ENCODE results near the gene SH2D6. TPM values are rescaled to one million over a fixed set of nuclear protein-coding genes. Genes with fewer than 3 reads are reported as not detected.
"Not testable (repeated sequence)": the region's sequence is repeated elsewhere in the genome, so short reads cannot be mapped to it uniquely, and the experiment has no call there.

The SH2D6 gene
- total RNA-seq, 2 donors from 2014 or later, result 1.6 to 9.2 TPM

DNA sequence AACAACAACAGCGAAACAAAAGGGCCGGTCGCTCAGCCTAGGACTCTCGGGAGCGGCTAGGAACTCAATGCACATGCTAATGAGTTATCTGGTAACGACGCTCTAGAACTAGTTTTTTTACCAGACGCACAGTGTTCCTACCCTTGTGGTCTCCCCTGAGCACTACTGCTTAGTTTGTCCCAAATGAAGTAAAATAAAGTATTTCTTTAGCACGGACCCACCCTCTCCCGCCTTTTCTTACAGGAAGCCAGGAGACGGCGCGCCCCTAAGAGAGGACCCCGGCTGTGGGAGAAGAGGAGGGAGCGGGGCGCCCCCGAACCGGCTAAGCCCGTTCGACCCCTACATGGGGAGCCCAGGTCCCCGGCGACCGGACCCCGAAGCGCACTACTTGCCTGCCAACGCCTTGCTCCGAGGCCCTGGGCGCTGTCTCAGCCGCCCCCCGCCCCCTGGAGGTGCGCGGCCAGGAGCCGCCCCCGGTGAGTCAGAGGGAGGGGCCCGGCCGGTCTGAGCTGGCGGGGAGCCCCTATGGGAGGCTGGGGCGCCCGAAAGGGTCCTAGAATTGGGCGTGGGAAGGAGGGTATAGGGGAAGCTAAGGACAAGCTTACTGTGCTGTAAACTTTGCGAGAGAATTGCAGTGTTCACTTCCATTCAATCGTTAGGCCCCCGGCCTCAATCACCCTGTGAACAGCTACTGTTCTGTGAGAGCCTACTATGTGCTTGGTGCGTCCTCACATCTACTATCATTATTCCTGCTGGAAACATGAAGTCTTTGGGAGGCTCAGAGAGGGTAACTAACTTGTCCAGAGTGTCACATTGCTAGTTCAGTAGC lies 4.7 kb upstream of the SH2D6 start:
- intact Hi-C loops (cut with DNase I), result no loop called here
- peak; percentile 75 for DNase-seq
- Histone ChIP-seq H3K9me3 (no peaks in the 10 kb centered on the region), H3K4me1 (peaks cover 20% of the 10 kb centered on the region), H3K36me3 (no peaks in the 10 kb centered on the region), H3K27me3 (no peaks in the 10 kb centered on the region), H3K9ac (ENCODE audit: low read depth in 2 of 2, low read length in 2 of 2) (peak overlapping the region; percentile 52 to 71), H3K4me3 (peak overlapping the region; percentile 39), H3K27ac (peak overlapping the region; percentile 73)
- TF ChIP-seq, protein P1, sequence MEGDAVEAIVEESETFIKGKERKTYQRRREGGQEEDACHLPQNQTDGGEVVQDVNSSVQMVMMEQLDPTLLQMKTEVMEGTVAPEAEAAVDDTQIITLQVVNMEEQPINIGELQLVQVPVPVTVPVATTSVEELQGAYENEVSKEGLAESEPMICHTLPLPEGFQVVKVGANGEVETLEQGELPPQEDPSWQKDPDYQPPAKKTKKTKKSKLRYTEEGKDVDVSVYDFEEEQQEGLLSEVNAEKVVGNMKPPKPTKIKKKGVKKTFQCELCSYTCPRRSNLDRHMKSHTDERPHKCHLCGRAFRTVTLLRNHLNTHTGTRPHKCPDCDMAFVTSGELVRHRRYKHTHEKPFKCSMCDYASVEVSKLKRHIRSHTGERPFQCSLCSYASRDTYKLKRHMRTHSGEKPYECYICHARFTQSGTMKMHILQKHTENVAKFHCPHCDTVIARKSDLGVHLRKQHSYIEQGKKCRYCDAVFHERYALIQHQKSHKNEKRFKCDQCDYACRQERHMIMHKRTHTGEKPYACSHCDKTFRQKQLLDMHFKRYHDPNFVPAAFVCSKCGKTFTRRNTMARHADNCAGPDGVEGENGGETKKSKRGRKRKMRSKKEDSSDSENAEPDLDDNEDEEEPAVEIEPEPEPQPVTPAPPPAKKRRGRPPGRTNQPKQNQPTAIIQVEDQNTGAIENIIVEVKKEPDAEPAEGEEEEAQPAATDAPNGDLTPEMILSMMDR (IDR thresholded peaks at IDR 0.05), result no peak

DNA sequence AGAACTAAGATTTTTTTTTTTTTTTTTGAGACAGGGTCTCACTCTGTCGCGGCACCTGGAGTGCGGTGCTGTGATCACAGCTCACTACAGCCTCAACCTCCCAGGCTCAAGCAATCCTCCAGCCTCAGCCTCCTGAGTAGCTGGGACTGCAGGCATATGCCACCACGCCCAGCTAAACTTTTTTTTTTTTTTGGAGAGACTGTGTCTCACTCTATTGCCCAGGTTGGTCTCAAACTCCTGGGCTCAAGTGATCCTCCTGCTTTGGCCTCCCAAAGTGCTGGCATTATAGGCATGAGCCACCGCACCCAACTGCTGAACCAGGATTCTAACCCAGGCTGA lies 4.1 kb upstream of the SH2D6 start:
- H3K36me3 ChIP-seq; intact Hi-C loops (cut with DNase I); H3K27me3 ChIP-seq; H3K9me3 ChIP-seq; DNase-seq: not testable (repeated sequence)
- peak overlapping the region; percentile 39 for H3K4me3 ChIP-seq
- H3K27ac ChIP-seq, result peak overlapping the region; percentile 73
- peaks cover 21% of the 10 kb centered on the region for H3K4me1 ChIP-seq
- H3K9ac ChIP-seq (ENCODE audit: low read depth in 2 of 2, low read length in 2 of 2), result peak overlapping the region in 1 of 2 donors; percentile 71

DNA sequence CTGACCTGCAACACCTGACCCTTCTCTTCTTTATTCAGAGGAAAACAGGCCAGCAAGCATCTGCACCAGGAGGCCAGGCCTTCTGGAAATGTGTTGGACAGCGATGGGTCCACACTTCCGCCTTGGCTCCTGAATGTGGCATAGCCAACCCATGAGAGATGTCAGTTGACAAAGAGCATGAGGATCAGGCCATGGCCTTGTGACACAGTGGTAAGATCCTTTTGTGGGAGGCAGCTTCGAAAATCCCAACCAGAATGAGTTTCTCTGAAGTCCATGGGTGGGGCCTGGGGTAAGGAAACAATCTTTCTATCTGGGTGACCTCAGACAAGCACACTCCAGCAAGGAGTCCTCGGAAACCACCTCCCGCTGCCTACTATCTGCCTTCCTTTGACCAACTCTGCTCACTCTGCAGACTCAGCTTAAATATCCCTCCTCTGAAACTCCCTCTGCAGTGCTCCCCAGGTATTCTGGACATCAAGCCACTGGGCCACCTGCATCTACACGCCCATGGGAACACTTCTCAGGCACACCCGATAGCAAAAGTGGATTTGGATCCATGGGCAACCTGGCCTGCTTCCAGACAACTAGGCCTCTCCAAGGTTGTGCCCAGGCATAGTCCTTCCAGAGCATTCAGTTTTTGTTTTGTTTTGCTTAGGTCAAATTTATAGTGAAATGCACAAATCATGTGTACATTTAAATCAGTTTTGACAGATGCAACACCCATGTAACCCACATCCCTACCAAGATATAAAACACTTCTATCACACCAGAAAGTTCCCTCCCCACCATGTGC lies 3.6 kb upstream of the SH2D6 start:
- Histone ChIP-seq H3K4me1 (peaks cover 22% of the 10 kb centered on the region), H3K27ac (no peak overlapping the region), H3K4me3 (no peak overlapping the region), H3K9me3 (no peaks in the 10 kb centered on the region), H3K36me3 (no peaks in the 10 kb centered on the region), H3K27me3 (no peaks in the 10 kb centered on the region), H3K9ac (ENCODE audit: low read depth in 2 of 2, low read length in 2 of 2) (peak overlapping the region in 1 of 2 donors; percentile 40)
- intact Hi-C loops (cut with DNase I), result no loop called here
- no peak for DNase-seq
- TF ChIP-seq, protein P1 (IDR thresholded peaks at IDR 0.05), result no peak

GRCh38 chr2:85415980-85416650 lies 2.4 kb upstream of the SH2D6 start:
- no peak overlapping the region for H3K27ac ChIP-seq
- H3K4me3 ChIP-seq, result no peak overlapping the region
- DNase-seq, result no peak
- intact Hi-C loops (cut with DNase I), result no loop called here
- H3K9ac ChIP-seq (ENCODE audit: low read depth in 2 of 2, low read length in 2 of 2), result no peak overlapping the region
- H3K4me1 ChIP-seq, result peaks cover 19% of the 10 kb centered on the region
- H3K9me3 ChIP-seq, result no peaks in the 10 kb centered on the region
- H3K27me3 ChIP-seq, result no peaks in the 10 kb centered on the region
- TF ChIP-seq, protein P1 (IDR thresholded peaks at IDR 0.05), result no peak
- no peaks in the 10 kb centered on the region for H3K36me3 ChIP-seq

DNA sequence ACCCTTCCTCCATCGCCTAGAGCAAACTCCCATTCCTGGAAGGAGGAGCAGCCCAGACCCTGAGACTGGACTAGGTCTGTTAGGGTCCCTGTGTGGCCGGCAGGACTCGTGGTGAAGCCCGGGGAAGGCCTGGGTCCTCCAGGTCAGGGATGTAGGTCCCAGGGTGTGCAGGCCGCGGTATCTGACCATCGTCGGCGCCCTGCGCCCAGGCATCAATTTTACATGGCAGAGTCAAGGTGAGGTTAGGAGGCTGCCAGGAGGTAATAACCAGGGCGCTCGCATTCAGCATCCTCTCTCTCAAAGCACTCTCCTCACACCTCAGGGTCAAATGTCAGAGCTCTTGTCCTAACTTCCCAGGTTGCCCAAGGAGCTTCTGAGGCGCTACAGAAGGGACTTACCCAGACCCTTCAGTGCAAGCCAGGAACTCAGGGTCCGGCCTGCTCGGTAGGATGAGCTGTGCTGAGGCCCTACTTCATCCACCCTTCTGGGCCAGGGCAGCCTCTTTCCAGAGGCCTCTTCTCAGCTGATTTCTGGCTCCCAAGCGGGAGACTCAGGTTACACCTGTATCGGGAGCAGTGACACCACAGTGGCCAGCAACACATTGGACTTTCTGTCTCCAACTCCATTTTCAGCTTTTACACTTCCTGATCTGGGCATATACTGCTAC lies 628 bp downstream of the SH2D6 start:
- DNase-seq, result no peak
- H3K36me3 ChIP-seq, result no peaks in the 10 kb centered on the region
- no peaks in the 10 kb centered on the region for H3K9me3 ChIP-seq
- H3K4me1 ChIP-seq, result peaks cover 22% of the 10 kb centered on the region
- TF ChIP-seq, protein P1 (IDR thresholded peaks at IDR 0.05), result no peak
- peak overlapping the region; percentile 90 for H3K27ac ChIP-seq
- peak overlapping the region; percentile 90 to 94 for H3K9ac ChIP-seq (ENCODE audit: low read depth in 2 of 2, low read length in 2 of 2)
- H3K27me3 ChIP-seq, result no peaks in the 10 kb centered on the region
- peak overlapping the region; percentile 69 for H3K4me3 ChIP-seq
- intact Hi-C loops (cut with DNase I), result no loop called here
